ENCODE data around the gene HIVEP2.

DNA sequence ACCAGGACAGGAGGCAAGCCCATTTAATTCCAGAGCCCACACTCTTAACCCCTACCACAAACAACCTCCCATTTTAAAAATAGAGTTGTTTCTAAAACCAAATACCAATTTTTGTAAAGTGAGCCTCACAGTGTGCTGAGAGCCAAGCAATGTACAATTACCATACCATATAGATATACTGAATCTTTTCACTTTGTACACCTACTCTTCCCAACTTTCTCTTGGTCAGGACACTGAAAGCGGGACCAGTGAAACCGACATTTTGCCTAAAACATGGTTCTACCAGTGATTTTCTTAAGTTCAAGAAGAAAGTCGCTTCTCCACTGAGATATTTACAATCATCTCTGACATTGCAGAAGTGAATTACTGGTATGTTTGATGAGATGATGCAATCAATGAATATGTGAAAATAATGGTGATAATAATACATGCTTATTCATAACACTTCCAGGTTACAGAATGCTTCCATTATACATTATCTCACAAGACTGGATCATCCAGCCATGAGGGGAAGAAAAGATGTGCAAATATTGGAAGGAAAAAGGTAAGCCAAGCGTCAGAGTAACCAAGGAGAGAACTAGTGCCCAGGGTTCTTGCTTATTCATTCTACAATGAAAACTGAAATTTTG is 74.1 kb downstream of the HIVEP2 start:
- TF ChIP-seq, protein P1, sequence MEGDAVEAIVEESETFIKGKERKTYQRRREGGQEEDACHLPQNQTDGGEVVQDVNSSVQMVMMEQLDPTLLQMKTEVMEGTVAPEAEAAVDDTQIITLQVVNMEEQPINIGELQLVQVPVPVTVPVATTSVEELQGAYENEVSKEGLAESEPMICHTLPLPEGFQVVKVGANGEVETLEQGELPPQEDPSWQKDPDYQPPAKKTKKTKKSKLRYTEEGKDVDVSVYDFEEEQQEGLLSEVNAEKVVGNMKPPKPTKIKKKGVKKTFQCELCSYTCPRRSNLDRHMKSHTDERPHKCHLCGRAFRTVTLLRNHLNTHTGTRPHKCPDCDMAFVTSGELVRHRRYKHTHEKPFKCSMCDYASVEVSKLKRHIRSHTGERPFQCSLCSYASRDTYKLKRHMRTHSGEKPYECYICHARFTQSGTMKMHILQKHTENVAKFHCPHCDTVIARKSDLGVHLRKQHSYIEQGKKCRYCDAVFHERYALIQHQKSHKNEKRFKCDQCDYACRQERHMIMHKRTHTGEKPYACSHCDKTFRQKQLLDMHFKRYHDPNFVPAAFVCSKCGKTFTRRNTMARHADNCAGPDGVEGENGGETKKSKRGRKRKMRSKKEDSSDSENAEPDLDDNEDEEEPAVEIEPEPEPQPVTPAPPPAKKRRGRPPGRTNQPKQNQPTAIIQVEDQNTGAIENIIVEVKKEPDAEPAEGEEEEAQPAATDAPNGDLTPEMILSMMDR (IDR thresholded peaks at IDR 0.05 in 8 of 11, conservative IDR thresholded peaks at IDR 0.05 in 3 of 11), result no peak
- TF ChIP-seq POLR2A (IDR thresholded peaks at IDR 0.05), result no peak
